GM19438 (cell line): ENCODE data around the gene CST11.

Source experiments
- ATAC-seq: cut with Tn5 transposase; IDR thresholded peaks from one replicate; pipeline ENCODE4 v1.9.1; 2021; ENCODE audit warnings: low read depth; ENCODE audit not compliant: unreplicated experiment

Gene CST11

GRCh38 chr20:23454816-23455215 is 2.1 kb upstream of the CST11 start:
- no peak for ATAC-seq

GRCh38 chr20:23453549-23454543 is 1.2 kb upstream of the CST11 start:
- ATAC-seq: no peak

GRCh38 chr20:23451956-23452487 is 654 bp downstream of the CST11 start:
- ATAC-seq: no peak

DNA sequence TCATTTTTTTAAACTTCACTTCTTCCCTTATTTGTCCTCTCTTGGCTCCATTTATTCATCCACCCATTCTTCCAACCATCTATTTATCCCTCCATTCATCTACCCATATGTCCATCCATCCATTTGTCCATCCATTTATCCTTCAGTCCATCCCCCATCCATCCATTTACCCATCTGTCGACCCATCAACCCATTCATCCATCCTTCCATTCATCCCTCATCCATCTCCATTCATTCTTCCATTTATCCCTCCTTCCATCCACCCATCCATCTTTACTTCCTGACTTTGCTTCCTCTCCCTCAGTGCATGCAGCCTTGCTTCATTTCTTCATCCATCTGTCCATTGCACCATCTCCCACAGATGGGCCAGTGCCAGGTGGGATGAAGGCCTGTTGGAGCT is 1.8 kb downstream of the CST11 start:
- no peak for ATAC-seq

GRCh38 chr20:23449421-23449820 is 3.3 kb downstream of the CST11 start:
- ATAC-seq: no peak

GRCh38 chr20:23448167-23448566 is 4.5 kb downstream of the CST11 start:
- ATAC-seq: no peak

GRCh38 chr20:23446505-23446904 is 6.2 kb downstream of the CST11 start:
- no peak for ATAC-seq

GRCh38 chr20:23445596-23446217 is 7.0 kb downstream of the CST11 start:
- ATAC-seq: no peak

DNA sequence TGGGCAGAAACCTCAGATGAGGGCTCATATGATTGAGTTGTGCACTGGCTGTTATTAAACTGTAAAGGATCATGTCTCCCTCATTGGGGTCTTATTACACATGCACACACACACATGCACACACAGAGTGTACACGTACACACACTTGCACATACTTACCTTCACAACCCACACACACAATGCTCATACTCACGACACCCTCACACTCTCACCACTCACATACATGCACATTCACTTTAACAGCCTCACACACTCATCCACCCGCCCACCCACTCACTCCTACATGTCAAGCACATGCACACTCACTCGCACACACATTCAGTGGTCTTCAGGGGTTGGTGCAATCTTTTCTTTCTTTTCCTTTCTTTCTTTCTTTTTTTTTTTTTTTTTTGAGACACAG is 7.8 kb downstream of the CST11 start:
- ATAC-seq: no peak

DNA sequence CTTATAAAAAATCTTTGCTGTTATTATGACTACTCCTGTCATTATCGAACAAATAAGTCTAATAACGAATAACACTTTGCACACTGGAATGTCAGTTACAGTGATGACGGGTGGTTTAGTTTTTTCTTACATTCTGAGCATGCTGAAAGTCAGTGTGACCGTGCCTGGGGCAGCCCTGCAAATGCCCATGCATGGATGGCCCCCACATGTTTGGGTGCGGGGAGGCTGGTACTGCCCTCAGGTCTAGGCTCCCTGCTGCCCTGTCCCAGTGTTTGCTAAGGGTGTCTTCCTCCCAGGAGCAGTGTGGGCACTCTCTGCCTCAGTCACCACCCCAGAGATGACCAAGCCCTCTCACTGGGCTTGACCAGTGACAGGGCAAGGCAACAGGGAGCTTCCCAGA is 10.2 kb downstream of the CST11 start:
- no peak for ATAC-seq

DNA sequence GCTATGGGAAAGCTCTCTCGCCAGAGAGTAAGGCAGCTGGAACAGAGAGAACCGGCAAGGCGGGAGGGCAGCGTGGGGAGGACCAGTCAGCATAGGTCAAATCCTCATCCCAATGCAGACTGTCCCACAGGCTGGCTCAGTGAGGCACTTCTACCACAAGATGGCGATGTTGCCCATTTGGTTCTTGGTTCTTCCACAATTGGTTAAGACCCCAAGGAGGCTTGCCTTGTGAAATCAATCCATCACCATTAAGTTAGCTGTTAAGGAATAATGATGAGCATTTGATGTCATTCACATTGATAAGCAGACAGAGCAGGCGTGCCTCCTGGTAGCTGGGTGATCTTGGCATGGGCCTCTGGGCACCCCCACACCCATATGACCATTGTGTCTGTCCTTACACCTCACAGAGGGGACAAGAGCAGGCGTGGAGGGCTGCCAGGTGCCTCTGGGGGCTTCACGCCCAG is 10.8 kb downstream of the CST11 start:
- ATAC-seq: peak; percentile 70

- no peak for ATAC-seq
These were observed 12.7 kb downstream of the CST11 start for GRCh38 chr20:23440004-23440403.

DNA sequence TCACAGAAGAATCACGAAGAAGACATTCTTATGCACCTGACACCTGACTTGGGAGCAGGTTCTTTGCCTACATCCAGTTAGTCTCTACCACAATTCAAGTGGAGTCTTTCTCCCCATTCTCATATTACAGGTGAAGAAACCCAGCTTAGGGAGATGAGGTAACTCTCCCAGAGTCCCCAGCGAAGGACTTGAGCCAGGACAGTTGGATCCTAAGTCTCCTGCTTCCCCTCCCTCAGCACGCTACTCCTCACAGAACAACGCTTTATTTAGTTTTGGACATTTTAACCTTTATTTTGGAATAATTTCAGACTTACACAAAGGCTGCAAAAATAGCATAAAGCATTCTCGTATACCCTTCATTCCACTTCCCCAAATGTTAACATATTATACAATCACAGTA is 14.0 kb downstream of the CST11 start:
- no peak for ATAC-seq

- ATAC-seq: no peak
These were observed 15.4 kb downstream of the CST11 start for GRCh38 chr20:23437126-23437899.

DNA sequence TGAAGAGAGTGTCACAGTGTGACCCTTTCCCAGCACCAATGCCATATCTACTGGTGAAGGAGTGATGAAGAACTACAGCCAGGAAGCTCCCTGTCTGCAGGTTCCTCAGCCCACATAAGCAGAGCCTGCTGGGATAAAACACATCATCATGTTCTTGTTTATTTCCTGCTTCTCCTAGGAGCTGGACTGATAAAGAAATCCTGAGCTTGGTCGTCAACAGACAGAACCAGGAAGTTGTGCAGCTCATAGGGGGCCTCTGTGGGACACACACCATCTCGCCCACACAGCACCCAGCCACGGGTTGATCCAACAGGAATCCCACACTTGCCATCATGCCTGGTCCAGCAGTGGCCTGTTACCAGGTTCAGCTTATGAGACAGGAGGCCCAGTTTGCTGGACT is 16.0 kb downstream of the CST11 start:
- ATAC-seq: no peak

- no peak for ATAC-seq
These were observed 16.8 kb downstream of the CST11 start for GRCh38 chr20:23435626-23436539.

GRCh38 chr20:23434521-23435313 is 18.0 kb downstream of the CST11 start:
- ATAC-seq: no peak

DNA sequence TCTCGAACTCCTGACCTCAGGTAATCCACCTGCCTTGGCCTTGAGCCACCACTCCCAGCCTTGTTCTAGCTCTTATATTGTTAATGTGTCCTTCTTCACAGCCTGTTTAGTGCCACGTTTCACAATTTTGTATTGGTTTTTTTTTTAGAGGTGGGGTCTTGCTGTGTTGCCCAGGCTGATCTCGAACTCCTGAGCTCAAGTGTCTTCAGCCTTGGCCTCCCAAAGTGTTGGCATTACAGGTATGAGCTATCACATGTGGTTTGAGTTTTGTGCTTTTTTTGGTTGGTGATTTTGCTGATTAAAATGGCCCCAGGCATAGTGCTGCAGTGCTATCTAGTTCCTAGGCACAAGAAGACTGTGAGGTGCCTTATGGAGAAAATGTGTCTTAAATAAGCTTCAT is 19.0 kb downstream of the CST11 start:
- no peak for ATAC-seq

DNA sequence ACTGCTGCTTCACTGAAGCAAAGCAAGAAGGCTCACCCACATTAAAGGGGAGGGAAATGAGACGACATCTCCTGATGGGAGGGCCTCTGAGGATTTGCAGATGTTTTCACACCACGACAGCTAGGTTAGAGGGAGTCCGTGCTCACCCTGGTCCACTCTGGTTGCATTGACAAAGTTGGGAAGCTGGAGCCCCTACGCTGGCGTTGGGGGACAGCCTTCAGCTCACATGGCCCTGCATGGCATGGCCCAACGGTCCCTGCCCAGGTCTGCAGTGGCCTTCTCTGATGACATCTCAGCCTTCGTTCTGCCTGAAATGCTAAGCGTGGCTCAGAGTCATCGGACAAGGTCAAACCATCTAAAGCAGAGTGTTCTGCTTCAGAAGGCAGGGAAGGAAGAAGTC is 27.5 kb downstream of the CST11 start:
- no peak for ATAC-seq
